Middle frontal gyrus (tissue), 1 donor: ENCODE data around the gene ZBTB47.

ENCODE experiments used
- DNase-seq: peaks from one replicate; pipeline ENCODE4 v3.0.0-alpha.2; 2015; ENCODE audit warnings: low spot score; ENCODE audit errors: extremely low spot score

The ZBTB47 gene

DNA sequence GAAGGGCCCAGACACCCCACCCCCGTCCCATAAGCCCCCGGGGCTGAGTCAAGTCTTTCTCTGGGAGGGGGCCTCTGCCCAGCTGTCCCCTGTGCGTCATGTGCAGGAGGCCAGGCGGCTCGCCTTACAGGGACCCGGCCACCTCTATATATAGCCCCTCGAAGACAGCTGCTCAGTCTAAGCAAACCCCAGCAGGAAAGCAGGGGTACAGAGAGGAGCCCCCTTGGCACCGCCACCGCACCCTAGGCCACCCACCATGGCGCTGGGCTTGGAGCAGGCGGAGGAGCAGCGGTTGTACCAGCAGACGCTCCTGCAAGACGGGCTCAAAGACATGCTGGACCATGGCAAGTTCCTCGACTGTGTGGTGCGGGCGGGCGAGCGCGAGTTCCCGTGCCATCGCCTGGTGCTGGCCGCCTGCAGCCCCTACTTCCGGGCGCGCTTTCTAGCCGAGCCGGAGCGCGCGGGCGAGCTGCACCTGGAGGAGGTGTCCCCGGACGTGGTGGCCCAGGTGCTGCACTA is 31.9 kb downstream of the ZBTB47 start, which contains the start of gene KLHL40:
TSS of gene KLHL40 (plus strand) at position 175 of the 519 bp plus-strand sequence. CDS start at position 257, 82 bp downstream.
- no peak for DNase-seq

DNA sequence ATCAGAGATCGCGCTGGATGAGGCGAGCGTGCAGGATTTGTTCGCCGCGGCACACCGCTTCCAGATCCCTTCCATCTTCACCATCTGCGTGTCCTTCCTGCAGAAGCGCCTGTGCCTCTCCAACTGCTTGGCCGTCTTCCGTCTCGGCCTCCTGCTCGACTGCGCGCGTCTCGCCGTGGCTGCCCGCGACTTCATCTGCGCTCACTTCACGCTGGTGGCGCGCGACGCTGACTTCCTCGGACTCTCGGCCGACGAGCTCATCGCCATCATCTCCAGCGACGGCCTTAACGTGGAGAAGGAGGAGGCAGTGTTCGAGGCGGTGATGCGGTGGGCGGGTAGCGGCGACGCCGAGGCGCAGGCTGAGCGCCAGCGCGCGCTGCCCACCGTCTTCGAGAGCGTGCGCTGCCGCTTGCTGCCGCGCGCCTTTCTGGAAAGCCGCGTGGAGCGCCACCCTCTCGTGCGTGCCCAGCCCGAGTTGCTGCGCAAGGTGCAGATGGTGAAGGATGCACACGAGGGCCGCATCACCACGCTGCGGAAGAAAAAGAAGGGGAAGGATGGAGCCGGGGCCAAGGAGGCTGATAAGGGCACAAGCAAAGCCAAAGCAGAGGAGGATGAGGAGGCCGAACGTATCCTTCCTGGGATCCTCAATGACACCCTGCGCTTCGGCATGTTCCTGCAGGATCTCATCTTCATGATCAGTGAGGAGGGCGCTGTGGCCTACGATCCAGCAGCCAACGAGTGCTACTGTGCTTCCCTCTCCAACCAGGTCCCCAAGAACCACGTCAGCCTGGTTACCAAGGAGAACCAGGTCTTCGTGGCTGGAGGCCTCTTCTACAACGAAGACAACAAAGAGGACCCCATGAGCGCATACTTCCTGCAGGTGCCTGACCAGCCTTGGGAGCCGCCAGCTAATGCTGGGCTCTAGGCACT is 32.7 kb downstream of the ZBTB47 start:
- DNase-seq, result no peak

DNA sequence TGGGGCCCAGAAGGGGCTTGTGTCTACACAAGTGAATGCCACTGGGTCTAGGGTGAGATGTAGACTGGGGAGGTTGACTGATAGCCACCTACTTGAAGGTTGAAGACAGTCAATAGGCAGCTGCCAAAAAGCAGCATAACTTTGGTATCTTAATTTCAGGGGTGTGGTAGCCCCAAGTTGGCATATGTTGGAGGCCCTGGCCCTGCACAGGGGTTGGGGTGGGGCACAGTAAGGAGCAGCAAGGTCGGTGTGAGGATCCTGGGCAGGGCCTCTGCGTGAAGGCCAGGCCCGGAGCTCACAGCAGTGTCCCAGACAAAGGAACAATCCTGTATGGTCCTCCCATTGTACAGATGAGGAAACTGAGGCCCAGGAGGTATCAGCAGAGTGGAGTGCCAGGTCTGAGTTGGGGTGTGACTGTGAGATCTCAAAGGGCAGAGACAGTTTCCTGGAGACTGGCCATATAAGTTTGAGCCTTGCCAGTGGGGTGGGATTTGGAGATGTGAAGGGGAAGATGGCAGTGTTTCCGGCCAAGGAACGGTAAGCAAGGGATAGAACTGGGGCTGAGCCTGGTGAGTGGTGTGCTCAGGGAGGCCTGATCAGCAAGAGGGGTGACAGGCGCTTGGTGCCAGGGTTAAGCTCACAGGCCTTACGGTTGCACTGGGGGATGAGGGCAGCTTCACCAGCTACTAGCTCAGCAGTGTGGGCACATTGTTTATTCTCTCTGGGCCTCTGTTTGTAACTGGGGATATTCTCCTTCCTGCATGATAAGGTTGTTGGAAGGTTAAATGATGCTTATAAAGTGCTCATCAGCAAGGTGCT is 33.5 kb downstream of the ZBTB47 start:
- no peak for DNase-seq

DNA sequence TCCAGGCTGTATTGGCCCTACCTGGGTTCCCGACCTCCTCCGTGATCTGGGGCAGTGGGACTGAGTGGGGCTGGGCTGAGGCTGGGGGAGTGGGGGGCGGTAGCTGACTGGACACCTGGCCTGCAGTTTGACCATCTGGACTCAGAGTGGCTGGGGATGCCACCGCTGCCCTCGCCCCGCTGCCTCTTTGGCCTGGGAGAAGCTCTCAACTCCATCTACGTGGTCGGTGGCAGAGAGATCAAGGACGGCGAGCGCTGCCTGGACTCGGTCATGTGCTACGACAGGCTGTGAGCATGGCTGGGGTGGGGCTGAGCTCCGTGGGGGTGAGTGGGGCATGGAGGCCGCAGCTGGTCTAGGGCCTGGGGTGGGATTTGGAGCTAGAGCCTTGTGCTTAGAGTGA is 34.5 kb downstream of the ZBTB47 start:
- no peak for DNase-seq

DNA sequence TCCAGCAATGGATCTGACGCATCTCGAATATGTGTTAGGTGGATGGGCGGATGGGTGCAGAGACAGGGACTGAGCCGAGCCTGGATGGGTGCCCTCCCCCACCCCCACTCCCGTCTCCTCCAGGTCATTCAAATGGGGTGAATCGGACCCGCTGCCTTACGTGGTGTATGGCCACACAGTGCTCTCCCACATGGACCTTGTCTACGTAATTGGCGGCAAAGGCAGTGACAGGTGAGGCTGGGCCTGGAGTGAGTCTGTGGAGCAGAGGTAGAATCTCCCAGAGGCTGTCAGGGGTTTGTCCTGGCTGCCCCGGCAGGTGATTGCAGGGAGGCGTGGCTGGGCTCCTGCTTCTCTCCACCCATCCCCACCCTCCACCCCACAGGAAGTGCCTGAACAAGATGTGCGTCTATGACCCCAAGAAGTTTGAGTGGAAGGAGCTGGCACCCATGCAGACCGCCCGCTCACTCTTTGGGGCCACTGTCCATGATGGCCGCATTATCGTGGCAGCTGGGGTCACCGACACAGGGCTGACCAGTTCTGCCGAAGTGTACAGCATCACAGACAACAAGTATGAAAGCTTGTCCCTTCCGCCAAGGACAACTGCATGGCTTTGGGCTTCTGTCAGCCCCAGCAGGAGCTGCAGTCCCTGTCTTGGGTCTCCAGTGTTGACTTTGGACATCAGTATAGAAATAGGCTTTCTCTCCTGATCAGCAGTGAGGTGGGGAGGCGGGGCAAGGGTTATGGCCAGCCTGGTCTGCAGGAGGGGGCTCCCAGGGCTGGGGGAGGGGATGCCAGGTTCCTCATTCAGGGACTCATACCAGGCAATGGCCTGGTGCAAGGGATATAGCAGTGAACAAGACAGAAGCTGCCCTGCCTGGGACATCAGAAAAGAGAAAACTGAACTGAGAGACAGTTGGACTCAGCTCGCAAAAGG is 35.3 kb downstream of the ZBTB47 start:
- no peak for DNase-seq

DNA sequence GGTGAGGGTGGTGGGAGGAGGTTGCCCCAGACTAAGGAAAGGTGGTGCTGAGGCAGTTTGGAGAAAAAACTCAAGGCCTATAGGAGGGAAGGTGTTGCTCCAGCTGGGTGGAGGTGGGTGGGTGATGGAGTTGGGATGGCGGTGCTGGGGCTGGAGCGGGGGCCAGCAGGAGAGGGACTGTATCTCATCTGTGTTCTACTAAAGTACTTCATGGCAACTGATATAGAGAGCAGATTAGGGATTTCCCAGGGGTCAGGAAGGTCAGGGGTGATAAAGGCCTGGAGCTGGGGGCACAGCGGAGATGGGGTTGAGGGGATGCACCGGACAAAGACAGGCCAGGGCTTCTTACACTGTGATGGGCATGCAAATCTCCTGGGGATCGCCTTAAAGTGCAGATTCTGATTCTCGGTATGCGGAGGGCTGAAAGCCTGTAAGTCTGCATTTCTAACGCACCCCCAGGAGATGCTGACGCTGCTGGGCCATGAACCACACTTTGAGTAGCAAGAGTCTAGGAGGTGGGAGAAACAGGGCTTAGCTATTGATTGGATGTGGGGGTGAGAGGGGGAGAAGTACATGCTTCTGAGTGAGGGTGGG is 36.0 kb downstream of the ZBTB47 start:
- no peak for DNase-seq

DNA sequence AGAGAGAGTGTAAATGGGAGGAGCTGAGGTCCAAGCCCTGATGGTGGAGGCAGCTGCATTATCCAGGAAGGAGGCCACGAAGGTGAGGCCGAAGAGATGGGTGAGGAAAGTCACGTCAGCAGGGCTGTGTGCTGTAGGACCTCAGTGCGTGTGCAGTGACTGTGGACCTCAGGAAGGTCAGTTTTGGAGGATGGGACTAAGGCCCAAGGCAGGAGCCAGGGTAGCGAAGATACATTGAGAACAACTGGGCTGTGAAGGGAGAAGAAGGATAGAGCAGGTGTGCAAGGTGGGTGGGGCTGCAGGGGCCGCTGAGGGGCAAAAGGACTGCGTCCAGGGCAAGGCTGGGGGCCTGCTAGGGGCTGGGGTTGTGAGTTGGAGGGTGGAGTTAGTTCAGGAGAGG is 36.7 kb downstream of the ZBTB47 start:
- DNase-seq, result no peak

DNA sequence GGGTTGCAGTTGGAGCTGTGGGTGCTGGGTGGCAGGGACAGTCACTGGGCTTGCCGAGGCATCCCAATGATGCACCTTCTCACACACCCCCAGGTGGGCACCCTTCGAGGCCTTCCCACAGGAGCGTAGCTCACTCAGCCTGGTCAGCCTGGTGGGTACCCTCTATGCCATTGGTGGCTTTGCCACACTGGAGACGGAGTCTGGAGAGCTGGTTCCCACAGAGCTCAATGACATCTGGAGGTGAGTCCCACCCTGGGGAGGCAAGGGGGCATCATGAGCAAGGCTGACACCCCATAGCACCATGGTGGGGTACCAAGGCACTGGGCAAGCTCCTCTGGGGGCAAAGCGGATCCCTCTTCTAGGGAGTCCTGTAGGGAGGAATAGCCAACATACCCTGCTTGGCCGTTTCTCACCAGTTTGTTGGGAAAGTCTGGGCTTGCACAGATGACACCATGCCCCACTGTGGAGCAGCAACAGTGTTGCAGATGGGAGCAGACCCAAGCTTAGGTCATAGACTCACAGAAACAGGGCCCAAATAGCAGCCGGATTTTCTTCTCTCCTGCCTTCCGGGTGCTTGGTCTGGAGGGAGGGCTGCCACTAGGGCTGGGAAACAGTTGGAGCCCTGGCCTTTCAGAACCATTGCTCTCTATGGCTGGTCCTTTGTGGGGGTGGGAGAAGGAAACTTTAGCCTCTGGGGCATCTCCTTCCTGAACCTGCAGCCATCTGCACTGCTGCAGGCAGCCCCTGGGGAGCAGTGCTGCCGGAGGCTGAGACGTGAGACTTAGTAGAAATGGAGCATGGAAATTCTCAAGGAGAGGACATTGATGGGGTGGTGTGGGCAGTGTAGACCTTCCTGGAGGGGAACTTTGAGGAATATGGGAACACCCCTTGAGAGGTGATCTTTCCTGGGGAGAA is 37.5 kb downstream of the ZBTB47 start:
- no peak for DNase-seq

DNA sequence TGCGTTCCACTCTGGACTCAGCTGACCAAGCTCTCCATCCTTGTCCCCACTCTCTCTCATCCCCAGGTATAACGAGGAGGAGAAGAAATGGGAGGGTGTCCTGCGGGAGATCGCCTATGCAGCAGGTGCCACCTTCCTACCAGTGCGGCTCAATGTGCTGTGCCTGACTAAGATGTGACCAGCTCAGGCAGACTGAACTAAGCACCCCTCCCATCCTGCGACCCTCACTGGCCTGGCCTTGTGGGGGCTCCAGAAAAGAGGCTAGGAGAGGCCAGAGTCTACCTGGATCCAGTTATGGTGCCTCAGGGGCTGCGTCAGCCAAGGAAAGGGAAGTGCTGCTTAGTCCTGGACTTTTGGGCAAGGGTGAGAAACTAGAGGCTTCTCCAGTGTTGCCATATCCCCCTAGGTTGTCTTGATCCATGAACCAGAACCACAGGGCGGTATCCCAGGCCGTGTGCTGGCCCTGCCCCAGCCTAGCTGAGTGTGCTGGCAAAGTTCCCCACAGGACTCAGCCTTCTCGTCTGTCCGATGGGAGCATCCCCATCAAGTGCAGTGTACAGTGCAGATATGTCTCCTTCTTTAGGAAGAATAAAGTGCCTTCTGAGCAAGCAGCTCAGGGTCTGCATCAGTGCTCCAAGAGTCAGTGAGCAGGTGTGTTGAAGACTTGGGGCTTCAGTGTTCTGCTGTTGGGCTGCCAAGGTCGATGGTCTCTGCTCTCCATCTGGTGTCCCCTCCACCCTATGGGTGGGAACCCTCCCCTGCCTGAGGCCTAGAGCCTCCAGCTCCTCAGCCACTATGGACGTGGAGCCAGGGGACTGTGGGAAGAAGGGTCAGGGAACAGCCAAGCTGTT is 38.5 kb downstream of the ZBTB47 start:
- no peak for DNase-seq

DNA sequence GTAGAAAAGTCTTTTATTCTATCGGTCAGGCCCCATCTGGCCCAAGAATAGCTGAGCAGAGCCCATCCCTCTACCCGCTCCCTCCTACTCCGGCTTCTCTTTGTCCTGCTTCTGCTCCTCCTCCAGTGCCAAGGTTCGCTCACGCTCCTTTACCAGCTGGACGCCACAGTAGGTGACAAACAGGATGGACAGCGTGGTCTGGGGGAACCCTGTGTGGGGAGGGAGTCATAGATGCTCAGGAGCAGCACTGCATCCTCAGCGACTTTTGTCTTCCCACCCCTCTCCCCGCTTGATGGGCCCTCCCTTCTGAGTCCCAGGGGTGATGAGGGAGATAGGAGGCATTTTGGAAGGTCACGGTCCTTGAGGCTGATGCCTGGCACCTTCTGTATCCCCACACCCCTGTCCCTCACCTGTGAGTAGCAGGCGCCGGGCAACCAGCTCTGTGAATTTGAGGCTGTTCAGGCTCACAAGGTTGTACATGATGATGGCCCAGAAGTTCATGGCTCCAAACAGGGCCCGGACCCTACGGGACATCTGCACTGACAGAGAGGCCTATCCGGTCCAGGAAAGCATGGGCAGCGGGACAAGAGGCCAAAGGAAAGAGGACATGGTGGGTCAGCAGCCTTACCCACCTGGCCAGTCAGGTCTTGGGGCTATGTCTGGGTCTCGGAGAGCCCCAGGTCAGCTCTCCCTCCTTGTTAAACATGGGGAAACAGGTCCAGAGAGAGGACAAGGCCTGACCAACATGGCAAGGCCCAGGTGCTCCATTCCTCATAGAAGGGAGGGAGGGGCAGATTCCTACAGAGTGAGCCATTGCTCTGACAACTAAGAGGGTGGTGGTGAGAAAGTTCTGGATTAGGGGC is 39.4 kb downstream of the ZBTB47 start:
- no peak for DNase-seq

DNA sequence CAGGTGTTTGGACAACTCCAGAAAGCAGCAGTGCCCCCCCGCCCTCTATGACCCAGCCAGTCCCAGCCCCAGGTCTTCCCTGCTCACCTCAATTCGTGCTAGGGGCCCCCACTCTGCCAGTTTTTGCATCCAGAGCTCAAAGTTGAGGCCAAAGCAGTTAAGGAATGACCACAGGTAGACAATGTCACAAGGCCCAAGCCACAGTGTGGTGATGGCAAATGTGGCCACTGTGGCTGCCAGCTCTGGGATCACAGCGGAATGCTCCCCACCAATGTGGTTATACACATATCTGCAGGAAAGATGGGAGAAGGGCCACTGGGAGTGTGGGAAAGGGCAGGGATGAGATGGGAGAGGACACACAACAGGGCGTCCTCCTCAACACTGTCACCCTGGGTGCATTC is 40.0 kb downstream of the ZBTB47 start:
- no peak for DNase-seq

DNA sequence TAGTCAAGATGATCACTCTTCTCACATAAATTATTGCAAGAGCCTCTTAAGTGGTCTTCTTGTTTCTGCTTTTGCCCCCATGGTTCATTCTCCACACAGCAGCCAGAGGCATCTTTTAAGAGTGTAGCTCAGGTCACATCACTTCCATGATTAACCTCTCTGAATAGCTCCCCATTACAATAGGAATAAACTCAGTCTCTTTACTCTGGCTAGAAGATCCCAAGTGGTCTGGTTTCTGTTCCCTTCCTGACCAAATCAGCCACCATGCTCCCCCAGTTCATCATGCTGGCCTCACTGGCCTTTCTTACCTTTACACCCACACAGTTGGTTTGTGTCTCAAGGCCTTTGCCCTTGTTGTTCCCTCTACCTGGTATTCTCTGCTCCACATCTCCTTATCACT is 40.9 kb downstream of the ZBTB47 start:
- no peak for DNase-seq

DNA sequence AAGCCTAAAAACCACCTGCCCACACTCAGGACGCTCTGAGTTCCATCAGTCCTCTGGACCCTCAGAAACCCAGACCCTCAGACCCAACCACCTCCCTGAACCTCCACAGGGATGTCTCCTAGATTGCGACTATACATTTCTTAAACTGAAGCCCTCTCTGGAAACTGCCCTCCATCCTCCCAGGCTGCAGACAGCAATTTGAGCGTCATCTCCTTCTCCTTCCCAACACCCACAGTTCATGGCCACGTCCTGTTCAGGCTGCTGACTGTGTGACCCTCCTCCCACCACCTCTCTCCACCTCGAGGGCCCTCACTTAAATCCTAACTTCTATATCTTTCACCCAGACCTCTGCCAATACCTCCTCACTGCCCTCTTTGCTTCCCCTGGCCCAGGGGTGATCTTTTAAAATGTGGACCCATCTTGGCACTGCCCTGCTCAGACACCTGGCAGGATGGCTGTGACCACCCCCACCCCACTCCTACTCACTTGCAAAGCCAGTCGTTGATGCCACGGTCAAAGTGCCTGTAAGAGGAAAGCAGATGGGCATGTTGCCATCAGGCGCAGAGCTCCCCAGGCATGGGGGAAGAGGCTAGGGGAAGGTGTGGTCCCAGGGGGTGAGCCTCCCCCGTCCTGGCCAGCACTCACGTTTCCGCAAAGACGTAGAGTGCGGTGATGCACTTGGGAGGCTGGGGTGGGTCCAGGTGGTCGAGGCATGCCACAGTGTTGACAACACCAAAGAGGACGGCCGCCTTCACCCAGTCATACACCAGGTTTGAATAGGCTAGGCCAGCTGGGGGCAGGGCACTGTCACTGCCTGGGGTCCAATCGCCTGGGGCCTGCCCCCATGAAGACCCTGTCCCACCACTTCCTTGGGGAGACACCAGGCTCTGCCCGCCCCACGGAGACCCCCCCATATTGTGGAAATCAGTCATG is 43.1 kb downstream of the ZBTB47 start:
- no peak for DNase-seq

DNA sequence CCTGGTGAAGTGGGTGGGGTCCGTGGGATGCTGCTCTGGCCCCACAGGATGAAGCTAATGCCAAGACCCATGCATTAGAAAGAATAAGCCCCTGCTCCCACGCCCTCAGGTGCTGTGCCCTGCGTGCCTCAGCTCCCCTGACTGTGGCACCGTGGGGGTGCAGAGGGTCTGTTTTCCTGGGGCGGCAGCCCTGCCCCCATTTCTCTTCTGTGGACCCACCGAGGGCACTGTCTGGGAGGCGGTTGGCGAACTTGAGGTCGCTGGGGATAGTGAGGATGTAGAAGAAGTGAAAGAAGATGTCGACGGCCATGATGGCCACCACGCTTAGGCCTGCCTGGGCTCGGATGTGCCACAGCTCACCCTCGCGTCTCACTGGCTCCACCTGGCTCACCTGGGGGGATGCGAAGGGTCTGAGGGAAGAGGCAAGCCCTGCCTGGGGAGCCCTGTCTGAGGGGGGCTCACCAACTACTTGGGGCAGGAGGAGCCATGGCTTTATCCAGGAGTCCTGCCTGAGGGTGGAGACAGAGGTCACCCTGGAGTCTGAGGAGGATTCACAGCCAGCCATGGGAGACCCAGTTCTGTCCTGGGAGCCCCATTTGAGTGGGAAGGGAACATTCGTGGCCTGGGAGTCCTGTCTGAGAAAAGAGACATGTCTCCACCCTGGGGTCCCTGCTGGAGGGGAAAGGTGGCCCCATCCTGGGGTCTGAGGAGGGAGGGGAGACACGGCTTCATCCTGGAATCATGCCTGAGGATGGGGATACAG is 44.0 kb downstream of the ZBTB47 start:
- no peak for DNase-seq

DNA sequence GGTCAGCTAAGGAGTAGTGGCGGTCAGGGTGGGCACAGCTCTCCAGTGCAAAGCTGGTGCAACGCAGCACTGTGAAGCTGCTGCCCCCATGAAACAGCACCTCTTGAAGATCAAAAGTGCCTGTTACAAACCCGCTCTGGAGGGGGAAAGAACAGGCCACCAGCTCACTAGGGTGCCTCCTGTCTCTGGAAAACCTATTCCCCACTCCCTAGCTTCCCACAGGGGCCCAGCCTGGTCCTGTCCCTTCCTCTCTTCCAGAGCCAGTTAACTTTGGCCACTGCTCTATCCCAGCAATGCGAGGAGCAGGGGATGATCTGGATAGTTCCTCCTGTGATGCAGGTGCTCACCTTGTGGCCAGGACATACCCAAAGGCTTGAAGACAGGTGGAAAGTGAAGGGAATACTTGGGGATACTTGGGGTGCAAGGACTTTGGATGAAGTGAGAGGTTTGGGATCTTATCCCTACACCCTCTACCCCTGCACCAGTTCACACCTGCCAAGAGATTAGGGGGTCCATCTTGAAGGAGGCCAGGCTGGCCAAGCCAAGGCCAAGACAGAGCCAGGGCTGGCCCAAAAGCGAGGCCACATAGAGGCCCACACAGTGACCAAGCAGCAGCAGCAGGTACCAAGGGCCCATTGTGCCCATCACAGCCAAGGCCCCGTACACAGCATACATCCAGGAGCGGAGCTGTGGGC is 44.9 kb downstream of the ZBTB47 start:
- DNase-seq, result no peak
